HepG2 (cell line): ENCODE measurements around the gene C22orf31. TPM values are rescaled to one million over a fixed set of nuclear protein-coding genes. Genes with fewer than 3 reads are reported as not detected.

Source experiments
- BHLHE40 ChIP-seq: IDR thresholded peaks from 2 replicates; pipeline ENCODE4 v1.6.1; 2011; ENCODE audit warnings: low read length, improper control_type of control experiment
- CBFB ChIP-seq: sonication (generic); formaldehyde crosslinking; IDR thresholded peaks from 2 replicates; pipeline ENCODE4 v1.4.0; 2020; ENCODE audit warnings: missing genetic modification reagents
- EP300 ChIP-seq, 3 experiments: sonication (generic) in 1 of 3; formaldehyde crosslinking in 1 of 3; IDR thresholded peaks; 2 replicates each; pipeline versions ENCODE4 v1.5.1 to v1.6.1; 2011 to 2020; ENCODE audit warnings: low read depth in 2 of 3, low read length in 2 of 3, borderline replicate concordance in 1 of 3, improper control_type of control experiment in 1 of 3, mild to moderate bottlenecking in 1 of 3, missing genetic modification reagents in 1 of 3, moderate library complexity in 1 of 3
- ETS1 ChIP-seq: sonication (generic); formaldehyde crosslinking; IDR thresholded peaks from 2 replicates; pipeline ENCODE4 v1.4.0; 2020; ENCODE audit warnings: missing genetic modification reagents
- GZF1 ChIP-seq: sonication (generic); formaldehyde crosslinking; IDR thresholded peaks from 2 replicates; pipeline ENCODE4 v1.5.1; 2020; ENCODE audit warnings: mild to moderate bottlenecking, missing genetic modification reagents
- JARID2 ChIP-seq: sonication (generic); formaldehyde crosslinking; IDR thresholded peaks from 2 replicates; pipeline ENCODE4 v1.8.1; 2023; ENCODE audit warnings: missing genetic modification reagents, inconsistent platforms; ENCODE audit not compliant: insufficient replicate concordance
- NCOA2 ChIP-seq: sonication (generic); formaldehyde crosslinking; IDR thresholded peaks from 2 replicates; pipeline ENCODE4 v1.8.0; 2022; ENCODE audit warnings: inconsistent platforms
- PITX1 ChIP-seq: sonication (generic); formaldehyde crosslinking; IDR thresholded peaks from 2 replicates; pipeline ENCODE4 v1.5.1; 2020; ENCODE audit warnings: mild to moderate bottlenecking, missing genetic modification reagents
- POLR2A ChIP-seq, 2 experiments: IDR thresholded peaks; 2 replicates each; pipeline ENCODE4 v1.6.1; 2011; ENCODE audit warnings: low read depth in 2 of 2, low read length in 2 of 2, mild to moderate bottlenecking in 1 of 2, moderate library complexity in 1 of 2; ENCODE audit not compliant: insufficient read depth in 1 of 2
- SRY ChIP-seq: sonication (generic); formaldehyde crosslinking; IDR thresholded peaks from 2 replicates; pipeline ENCODE4 v1.8.0; 2022; ENCODE audit warnings: mild to moderate bottlenecking, missing genetic modification reagents
- ZBTB7B ChIP-seq: sonication (generic); formaldehyde crosslinking; IDR thresholded peaks from 2 replicates; pipeline ENCODE4 v1.4.0; 2020; ENCODE audit warnings: missing genetic modification reagents
- ZNF333 ChIP-seq: sonication (generic); formaldehyde crosslinking; IDR thresholded peaks from 2 replicates; pipeline ENCODE4 v1.4.0; 2020; ENCODE audit warnings: mild to moderate bottlenecking, missing genetic modification reagents, borderline replicate concordance
- ZNF567 ChIP-seq: sonication (generic); formaldehyde crosslinking; IDR thresholded peaks from 2 replicates; pipeline ENCODE4 v1.8.1; 2023; ENCODE audit warnings: mild to moderate bottlenecking, missing genetic modification reagents, borderline replicate concordance
- polyA plus RNA-seq, 8 experiments: library from polyadenylated mRNA; depleted of rRNA in 3 of 8; stranded (reverse) in 7 of 8; unstranded in 1 of 8; fragments of >200 nt; fragmentation: Illumina TruSeq in 4 of 8; extraction: Trizol in 4 of 8; gene quantifications; 2 replicates each; pipeline versions ENCODE4 v1.2.1 to v1.2.3, GENCODE V29; 2011 to 2016; ENCODE audit warnings: low read depth in 4 of 8, missing spikeins in 1 of 8, mixed read lengths in 1 of 8; ENCODE audit not compliant: insufficient read depth in 1 of 8
- total RNA-seq, 5 experiments: library from RNA; depleted of rRNA; stranded (reverse); fragments of >200 nt; fragmentation: Illumina TruSeq; extraction: Trizol; gene quantifications; 2 replicates each; pipeline ENCODE4 v1.2.3, GENCODE V29; 2016; ENCODE audit warnings: low read depth in 1 of 5
- TF ChIP-seq, protein P1 (sequence below): IDR thresholded peaks from 2 replicates; pipeline ENCODE4 v1.6.1; 2016; ENCODE audit warnings: low read depth, missing genetic modification reagents, missing compliant biosample characterization
- TF ChIP-seq, protein P2 (sequence below): IDR thresholded peaks from 2 replicates; pipeline ENCODE4 v1.6.1; 2016; ENCODE audit warnings: missing compliant biosample characterization, missing genetic modification reagents, borderline replicate concordance
- TF ChIP-seq, protein P3 (sequence below): sonication (generic); formaldehyde crosslinking; conservative IDR thresholded peaks from 2 replicates; pipeline ENCODE4 v1.4.0; 2020; ENCODE audit warnings: mild to moderate bottlenecking, missing genetic modification reagents, moderate library complexity

The C22orf31 gene
- total and polyA plus RNA-seq, 2 of the 13 experiments (the other 11 are each of a cell fraction or from before 2014, with no cell fraction given), result not detected

- TF ChIP-seq PITX1 (peak; percentile 36; the same call in 1 of the 2 replicates), SRY (CRISPR knock-in tag) (0 out of 2 replicates have a peak, but pooled peaks have one; percentile 46), GZF1 (CRISPR knock-in tag) (0 out of 2 replicates have a peak, but pooled peaks have one; percentile 43), JARID2 (CRISPR knock-in tag) (no peak), ZNF567 (CRISPR knock-in tag) (no peak), ETS1 (CRISPR knock-in tag) (no peak), EP300 (IDR thresholded peaks at IDR 0.05; ENCODE audit: low read depth in 2 of 2, low read length in 2 of 2) (0 out of 4 replicates have a peak, but pooled peaks of 1 of the 2 experiments have one; percentile 5), EP300 (CRISPR knock-in tag; IDR thresholded peaks at IDR 0.05; ENCODE audit: borderline replicate concordance) (no peak), CBFB (CRISPR knock-in tag) (no peak), NCOA2 (peak; percentile 23; the same call in 1 of the 2 replicates), POLR2A (IDR thresholded peaks at IDR 0.05; ENCODE audit: insufficient read depth in 1 of 2, low read depth in 2 of 2, low read length in 2 of 2) (peak; percentile 57 to 63; a peak in 3 of 4 replicates), ZNF333 (CRISPR knock-in tag) (no peak), ZBTB7B (CRISPR knock-in tag) (peak; percentile 77; the same call in 1 of the 2 replicates), BHLHE40 (no peak)
- TF ChIP-seq, protein P1, sequence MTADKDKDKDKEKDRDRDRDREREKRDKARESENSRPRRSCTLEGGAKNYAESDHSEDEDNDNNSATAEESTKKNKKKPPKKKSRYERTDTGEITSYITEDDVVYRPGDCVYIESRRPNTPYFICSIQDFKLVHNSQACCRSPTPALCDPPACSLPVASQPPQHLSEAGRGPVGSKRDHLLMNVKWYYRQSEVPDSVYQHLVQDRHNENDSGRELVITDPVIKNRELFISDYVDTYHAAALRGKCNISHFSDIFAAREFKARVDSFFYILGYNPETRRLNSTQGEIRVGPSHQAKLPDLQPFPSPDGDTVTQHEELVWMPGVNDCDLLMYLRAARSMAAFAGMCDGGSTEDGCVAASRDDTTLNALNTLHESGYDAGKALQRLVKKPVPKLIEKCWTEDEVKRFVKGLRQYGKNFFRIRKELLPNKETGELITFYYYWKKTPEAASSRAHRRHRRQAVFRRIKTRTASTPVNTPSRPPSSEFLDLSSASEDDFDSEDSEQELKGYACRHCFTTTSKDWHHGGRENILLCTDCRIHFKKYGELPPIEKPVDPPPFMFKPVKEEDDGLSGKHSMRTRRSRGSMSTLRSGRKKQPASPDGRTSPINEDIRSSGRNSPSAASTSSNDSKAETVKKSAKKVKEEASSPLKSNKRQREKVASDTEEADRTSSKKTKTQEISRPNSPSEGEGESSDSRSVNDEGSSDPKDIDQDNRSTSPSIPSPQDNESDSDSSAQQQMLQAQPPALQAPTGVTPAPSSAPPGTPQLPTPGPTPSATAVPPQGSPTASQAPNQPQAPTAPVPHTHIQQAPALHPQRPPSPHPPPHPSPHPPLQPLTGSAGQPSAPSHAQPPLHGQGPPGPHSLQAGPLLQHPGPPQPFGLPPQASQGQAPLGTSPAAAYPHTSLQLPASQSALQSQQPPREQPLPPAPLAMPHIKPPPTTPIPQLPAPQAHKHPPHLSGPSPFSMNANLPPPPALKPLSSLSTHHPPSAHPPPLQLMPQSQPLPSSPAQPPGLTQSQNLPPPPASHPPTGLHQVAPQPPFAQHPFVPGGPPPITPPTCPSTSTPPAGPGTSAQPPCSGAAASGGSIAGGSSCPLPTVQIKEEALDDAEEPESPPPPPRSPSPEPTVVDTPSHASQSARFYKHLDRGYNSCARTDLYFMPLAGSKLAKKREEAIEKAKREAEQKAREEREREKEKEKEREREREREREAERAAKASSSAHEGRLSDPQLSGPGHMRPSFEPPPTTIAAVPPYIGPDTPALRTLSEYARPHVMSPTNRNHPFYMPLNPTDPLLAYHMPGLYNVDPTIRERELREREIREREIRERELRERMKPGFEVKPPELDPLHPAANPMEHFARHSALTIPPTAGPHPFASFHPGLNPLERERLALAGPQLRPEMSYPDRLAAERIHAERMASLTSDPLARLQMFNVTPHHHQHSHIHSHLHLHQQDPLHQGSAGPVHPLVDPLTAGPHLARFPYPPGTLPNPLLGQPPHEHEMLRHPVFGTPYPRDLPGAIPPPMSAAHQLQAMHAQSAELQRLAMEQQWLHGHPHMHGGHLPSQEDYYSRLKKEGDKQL (CRISPR knock-in tag), result 0 out of 2 replicates have a peak, but pooled peaks have one; percentile 14
- TF ChIP-seq, protein P2, sequence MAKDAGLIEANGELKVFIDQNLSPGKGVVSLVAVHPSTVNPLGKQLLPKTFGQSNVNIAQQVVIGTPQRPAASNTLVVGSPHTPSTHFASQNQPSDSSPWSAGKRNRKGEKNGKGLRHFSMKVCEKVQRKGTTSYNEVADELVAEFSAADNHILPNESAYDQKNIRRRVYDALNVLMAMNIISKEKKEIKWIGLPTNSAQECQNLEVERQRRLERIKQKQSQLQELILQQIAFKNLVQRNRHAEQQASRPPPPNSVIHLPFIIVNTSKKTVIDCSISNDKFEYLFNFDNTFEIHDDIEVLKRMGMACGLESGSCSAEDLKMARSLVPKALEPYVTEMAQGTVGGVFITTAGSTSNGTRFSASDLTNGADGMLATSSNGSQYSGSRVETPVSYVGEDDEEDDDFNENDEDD (CRISPR knock-in tag), result peak; percentile 85; the same call in 1 of the 2 replicates
- TF ChIP-seq, protein P3, sequence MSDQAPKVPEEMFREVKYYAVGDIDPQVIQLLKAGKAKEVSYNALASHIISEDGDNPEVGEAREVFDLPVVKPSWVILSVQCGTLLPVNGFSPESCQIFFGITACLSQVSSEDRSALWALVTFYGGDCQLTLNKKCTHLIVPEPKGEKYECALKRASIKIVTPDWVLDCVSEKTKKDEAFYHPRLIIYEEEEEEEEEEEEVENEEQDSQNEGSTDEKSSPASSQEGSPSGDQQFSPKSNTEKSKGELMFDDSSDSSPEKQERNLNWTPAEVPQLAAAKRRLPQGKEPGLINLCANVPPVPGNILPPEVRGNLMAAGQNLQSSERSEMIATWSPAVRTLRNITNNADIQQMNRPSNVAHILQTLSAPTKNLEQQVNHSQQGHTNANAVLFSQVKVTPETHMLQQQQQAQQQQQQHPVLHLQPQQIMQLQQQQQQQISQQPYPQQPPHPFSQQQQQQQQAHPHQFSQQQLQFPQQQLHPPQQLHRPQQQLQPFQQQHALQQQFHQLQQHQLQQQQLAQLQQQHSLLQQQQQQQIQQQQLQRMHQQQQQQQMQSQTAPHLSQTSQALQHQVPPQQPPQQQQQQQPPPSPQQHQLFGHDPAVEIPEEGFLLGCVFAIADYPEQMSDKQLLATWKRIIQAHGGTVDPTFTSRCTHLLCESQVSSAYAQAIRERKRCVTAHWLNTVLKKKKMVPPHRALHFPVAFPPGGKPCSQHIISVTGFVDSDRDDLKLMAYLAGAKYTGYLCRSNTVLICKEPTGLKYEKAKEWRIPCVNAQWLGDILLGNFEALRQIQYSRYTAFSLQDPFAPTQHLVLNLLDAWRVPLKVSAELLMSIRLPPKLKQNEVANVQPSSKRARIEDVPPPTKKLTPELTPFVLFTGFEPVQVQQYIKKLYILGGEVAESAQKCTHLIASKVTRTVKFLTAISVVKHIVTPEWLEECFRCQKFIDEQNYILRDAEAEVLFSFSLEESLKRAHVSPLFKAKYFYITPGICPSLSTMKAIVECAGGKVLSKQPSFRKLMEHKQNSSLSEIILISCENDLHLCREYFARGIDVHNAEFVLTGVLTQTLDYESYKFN (CRISPR knock-in tag), result 0 out of 2 replicates have a peak, but pooled peaks have one; percentile 8
Observed at GRCh38 chr22:29071261-29072045, 9.8 kb upstream of the C22orf31 start (continued).
